Nephron (organoid): Measurements from ENCODE around the gene DZIP1.

Experiments
- H3K27ac Mint-ChIP-seq, 3 experiments: 2 replicates each; pipeline ENCODE4 v1.8.0; 2020; ENCODE audit warnings: mixed read lengths in 3 of 3, mild to moderate bottlenecking in 2 of 3, moderate library complexity in 1 of 3
- H3K27me3 Mint-ChIP-seq: 2 replicates; pipeline ENCODE4 v1.8.0; 2021; ENCODE audit warnings: low read depth, mild to moderate bottlenecking, moderate library complexity, mixed read lengths
- H3K36me3 Mint-ChIP-seq: 2 replicates; pipeline ENCODE4 v1.8.0; 2020; ENCODE audit warnings: low read depth, mixed read lengths
- H3K4me1 Mint-ChIP-seq: 2 replicates; pipeline ENCODE4 v1.8.0; 2020; ENCODE audit warnings: mixed read lengths
- H3K4me3 Mint-ChIP-seq, 3 experiments: 2 replicates each; pipeline ENCODE4 v1.8.0; 2020; ENCODE audit warnings: mild to moderate bottlenecking in 3 of 3, mixed read lengths in 3 of 3, moderate library complexity in 2 of 3
- H3K9me3 Mint-ChIP-seq: 2 replicates; pipeline ENCODE4 v1.8.0; 2020; ENCODE audit warnings: mixed read lengths
- CTCF ChIP-seq, 3 experiments: fragments of 200-600 bp; sonication (generic); IDR thresholded peaks; one replicate each; pipeline ENCODE4 v1.5.0; 2021; ENCODE audit warnings: antibody characterized with exemption in 3 of 3; ENCODE audit not compliant: unreplicated experiment in 3 of 3

The DZIP1 gene

GRCh38 chr13:95643936-95644598 lies 439 bp downstream of the DZIP1 start:
- peaks cover 23% of the 10 kb centered on the region for H3K4me1 Mint-ChIP-seq
- H3K4me3 Mint-ChIP-seq = peak overlapping the region; percentile 89 to 97 (median 91)
- no peaks in the 10 kb centered on the region for H3K27me3 Mint-ChIP-seq
- no peak for TF ChIP-seq CTCF (IDR thresholded peaks at IDR 0.05; ENCODE audit: unreplicated experiment in 3 of 3)
- no peaks in the 10 kb centered on the region for H3K9me3 Mint-ChIP-seq
- peak overlapping the region; percentile 80 to 91 (median 81) for H3K27ac Mint-ChIP-seq
- peaks cover 16% of the 10 kb centered on the region for H3K36me3 Mint-ChIP-seq

GRCh38 chr13:95643571-95643935 lies 953 bp downstream of the DZIP1 start:
- Mint-ChIP-seq H3K27me3 (no peaks in the 10 kb centered on the region), H3K4me1 (peaks cover 23% of the 10 kb centered on the region), H3K27ac (peak overlapping the region; percentile 80 to 91 (median 81)), H3K9me3 (no peaks in the 10 kb centered on the region), H3K4me3 (peak overlapping the region; percentile 89 to 97 (median 91)), H3K36me3 (peaks cover 21% of the 10 kb centered on the region)
- TF ChIP-seq CTCF (IDR thresholded peaks at IDR 0.05; ENCODE audit: unreplicated experiment in 3 of 3) = no peak

- Mint-ChIP-seq H3K36me3 (peaks cover 24% of the 10 kb centered on the region), H3K4me3 (peak overlapping the region; percentile 89 to 97 (median 91)), H3K9me3 (no peaks in the 10 kb centered on the region), H3K4me1 (peaks cover 23% of the 10 kb centered on the region), H3K27ac (peak overlapping the region in 2 of 3 experiments; percentile 80 to 91), H3K27me3 (no peaks in the 10 kb centered on the region)
- TF ChIP-seq CTCF (IDR thresholded peaks at IDR 0.05; ENCODE audit: unreplicated experiment in 3 of 3) = no peak
Measured at GRCh38 chr13:95642999-95643398, 1.5 kb downstream of the DZIP1 start.

DNA sequence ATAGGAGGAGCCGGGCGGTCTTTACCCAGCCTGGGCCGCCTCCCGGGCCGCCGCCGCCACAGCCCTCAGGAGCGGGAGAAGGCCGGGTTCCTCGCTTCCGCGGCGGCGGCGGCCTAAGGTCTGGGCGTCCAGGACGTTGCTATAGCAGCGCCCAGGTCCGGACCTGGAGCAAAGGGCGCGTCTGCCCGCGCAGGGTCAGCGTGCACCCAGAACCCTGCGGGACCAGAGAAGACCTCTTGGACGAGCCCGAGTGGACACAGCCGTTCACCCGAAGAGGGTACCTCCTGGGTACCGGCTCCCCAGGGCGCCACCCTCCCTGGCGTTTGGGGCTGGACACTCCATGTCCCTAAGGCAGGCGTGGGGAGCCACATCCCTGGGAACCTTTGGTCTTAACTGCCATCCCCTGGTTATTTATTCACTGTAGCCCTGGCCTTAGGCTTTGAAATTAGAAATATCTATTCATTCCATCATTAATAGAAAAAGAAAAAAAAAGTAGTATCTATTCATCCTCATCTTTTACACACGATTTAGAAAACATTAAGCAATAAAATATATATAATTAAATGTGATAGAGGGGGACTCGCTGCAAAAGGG lies 2.4 kb downstream of the DZIP1 start:
- H3K9me3 Mint-ChIP-seq = no peaks in the 10 kb centered on the region
- no peak for TF ChIP-seq CTCF (IDR thresholded peaks at IDR 0.05; ENCODE audit: unreplicated experiment in 3 of 3)
- H3K27me3 Mint-ChIP-seq = no peaks in the 10 kb centered on the region
- H3K36me3 Mint-ChIP-seq = peaks cover 29% of the 10 kb centered on the region
- peak overlapping the region; percentile 29 to 91 (median 52) for H3K4me3 Mint-ChIP-seq
- H3K4me1 Mint-ChIP-seq = peaks cover 23% of the 10 kb centered on the region
- no peak overlapping the region for H3K27ac Mint-ChIP-seq

DNA sequence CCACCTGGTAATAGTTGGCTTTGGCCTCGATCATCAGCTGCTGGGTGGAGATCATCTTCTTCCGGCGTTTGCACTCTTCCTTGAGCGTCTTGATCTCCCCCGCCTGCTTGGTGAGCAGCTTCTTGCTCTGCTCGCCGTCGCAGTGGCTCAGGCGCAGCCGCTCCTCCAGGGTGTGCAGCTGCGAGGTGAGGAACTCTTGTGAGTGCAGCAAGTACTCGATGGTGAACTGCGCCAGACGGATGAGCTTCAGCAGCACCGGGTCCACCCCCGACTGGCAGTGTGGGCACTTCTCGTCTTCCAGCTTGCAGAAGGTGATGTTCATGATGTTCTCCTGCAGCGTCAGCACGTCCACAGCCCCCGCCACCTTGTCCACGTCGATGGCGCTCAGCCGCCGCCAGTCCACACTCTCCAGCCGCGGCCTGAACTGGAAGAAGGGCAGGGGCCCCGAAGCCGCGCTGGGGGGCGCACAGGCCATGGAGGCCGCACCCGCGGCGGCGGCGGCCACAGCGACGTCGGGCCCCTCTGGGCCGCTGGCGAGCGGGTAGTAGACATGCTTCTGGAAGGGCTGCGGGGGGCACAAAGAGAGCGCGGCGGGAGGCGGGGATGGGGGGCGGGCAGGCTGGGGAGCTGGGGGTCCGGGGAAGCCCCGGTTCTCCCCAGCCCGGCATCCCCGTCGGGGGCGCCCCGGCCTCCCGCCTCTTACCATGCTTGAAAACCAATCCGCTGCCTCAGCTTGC lies 3.0 kb downstream of the DZIP1 start:
- no peaks in the 10 kb centered on the region for H3K9me3 Mint-ChIP-seq
- H3K36me3 Mint-ChIP-seq = peaks cover 36% of the 10 kb centered on the region
- peak overlapping the region; percentile 66 to 76 (median 75) for H3K4me3 Mint-ChIP-seq
- TF ChIP-seq CTCF (IDR thresholded peaks at IDR 0.05; ENCODE audit: unreplicated experiment in 3 of 3) = no peak
- no peaks in the 10 kb centered on the region for H3K27me3 Mint-ChIP-seq
- H3K4me1 Mint-ChIP-seq = peaks cover 23% of the 10 kb centered on the region
- H3K27ac Mint-ChIP-seq = peak overlapping the region in 2 of 3 experiments; percentile 56 to 74
